ENCODE measurements around the gene SHBG.
"Not testable (repeated sequence)": the region's sequence is repeated elsewhere in the genome, so short reads cannot be mapped to it uniquely, and the experiment has no call there.

SHBG gene

GRCh38 chr17:7615265-7615747 is 14.6 kb upstream of the SHBG start:
- no CpG with 5 or more reads among the region's 28 CpGs for WGBS (ENCODE audit: extremely low coverage, insufficient coverage, low lambda C conversion rate)
- H3K4me1 ChIP-seq (ENCODE audit: control insufficient read depth, low read depth, low read length) = peaks cover 11% of the 10 kb centered on the region
- H3K18ac ChIP-seq (ENCODE audit: low read length) = no peak overlapping the region

GRCh38 chr17:7618608-7619007 is 11.3 kb upstream of the SHBG start:
- Histone ChIP-seq H2BK15ac (replicated peaks; ENCODE audit: low read depth) (no peak overlapping the region), H4K8ac (ENCODE audit: low read depth, low read length) (no peak overlapping the region), H3K79me2 (ENCODE audit: control insufficient read depth, insufficient read depth, low read length) (peaks cover 2% of the 10 kb centered on the region), H2BK5ac (ENCODE audit: low read length) (no peak overlapping the region), H3K79me1 (ENCODE audit: low read length) (peaks cover 4% of the 10 kb centered on the region), H3K4ac (ENCODE audit: low read depth, low read length) (no peak overlapping the region), H3K27ac (ENCODE audit: low read depth, low read length) (no peak overlapping the region), H3K23ac (ENCODE audit: low read length) (no peak overlapping the region), H3K56ac (ENCODE audit: low read length) (no peak overlapping the region), H2AK5ac (ENCODE audit: low read length) (no peak overlapping the region), H3K36me3 (ENCODE audit: control insufficient read depth, insufficient read depth, low read length) (no peaks in the 10 kb centered on the region), H3K9ac (ENCODE audit: low read length) (no peak overlapping the region), H4K5ac (ENCODE audit: low read length) (no peak overlapping the region), H3K4me1 (ENCODE audit: control insufficient read depth, low read depth, low read length) (peaks cover 3% of the 10 kb centered on the region), H3K18ac (ENCODE audit: low read length) (no peak overlapping the region), H3K27me3 (ENCODE audit: insufficient read depth, low read length, poor library complexity) (no peaks in the 10 kb centered on the region), H3K4me3 (ENCODE audit: low read length) (no peak overlapping the region), H3K4me2 (ENCODE audit: low read length) (no peak overlapping the region), H2BK120ac (ENCODE audit: low read depth, low read length) (no peak overlapping the region)
- WGBS (ENCODE audit: extremely low coverage, insufficient coverage, low lambda C conversion rate) = no CpG with 5 or more reads among the region's 5 CpGs
- DNase-seq = no peak

More at GRCh38 chr17:7615265-7615747, 14.6 kb upstream of the SHBG start:
- H3K79me1 ChIP-seq (ENCODE audit: low read length) = peaks cover 15% of the 10 kb centered on the region
- H3K9ac ChIP-seq (ENCODE audit: low read length) = no peak overlapping the region
- no peak overlapping the region for H3K4me3 ChIP-seq (ENCODE audit: low read length)
- H3K27ac ChIP-seq (ENCODE audit: low read depth, low read length) = peak overlapping the region; percentile 60
- no peaks in the 10 kb centered on the region for H3K27me3 ChIP-seq (ENCODE audit: insufficient read depth, low read length, poor library complexity)
- peaks cover 13% of the 10 kb centered on the region for H3K79me2 ChIP-seq (ENCODE audit: control insufficient read depth, insufficient read depth, low read length)
- H2BK5ac ChIP-seq (ENCODE audit: low read length) = no peak overlapping the region
- no peaks in the 10 kb centered on the region for H3K36me3 ChIP-seq (ENCODE audit: control insufficient read depth, insufficient read depth, low read length)
- no peak overlapping the region for H2BK15ac ChIP-seq (replicated peaks; ENCODE audit: low read depth)
- H2BK120ac ChIP-seq (ENCODE audit: low read depth, low read length) = no peak overlapping the region
- no peak overlapping the region for H2AK5ac ChIP-seq (ENCODE audit: low read length)
- H3K4me2 ChIP-seq (ENCODE audit: low read length) = no peak overlapping the region
- no peak overlapping the region for H3K4ac ChIP-seq (ENCODE audit: low read depth, low read length)
- H4K8ac ChIP-seq (ENCODE audit: low read depth, low read length) = no peak overlapping the region
- DNase-seq = no peak
- no peak overlapping the region for H3K23ac ChIP-seq (ENCODE audit: low read length)
- H3K56ac ChIP-seq (ENCODE audit: low read length) = no peak overlapping the region
- no peak overlapping the region for H4K5ac ChIP-seq (ENCODE audit: low read length)

DNA sequence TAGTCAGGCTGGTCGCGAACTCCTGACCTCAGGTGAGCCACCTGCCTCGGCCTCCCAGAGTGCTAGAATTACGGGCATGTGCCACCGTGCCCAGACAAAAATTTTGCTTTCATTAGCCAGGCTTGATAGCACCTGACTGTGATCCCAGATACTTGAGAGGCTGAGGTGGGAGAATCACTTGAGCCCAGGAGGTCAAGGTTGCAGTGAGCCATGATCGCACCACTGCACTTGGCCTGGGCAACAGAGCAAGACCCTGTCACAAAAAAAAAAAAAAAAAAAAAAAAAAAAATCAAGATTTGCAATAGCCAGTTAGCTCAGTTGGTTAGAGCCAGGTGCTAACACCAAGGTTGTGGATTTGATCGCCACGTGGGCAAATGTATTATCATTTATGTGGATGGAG is 9.1 kb upstream of the SHBG start:
- Histone ChIP-seq H3K36me3 (ENCODE audit: control insufficient read depth, insufficient read depth, low read length) (no peaks in the 10 kb centered on the region), H2BK5ac (ENCODE audit: low read length) (no peak overlapping the region), H4K8ac (ENCODE audit: low read depth, low read length) (no peak overlapping the region), H2AK5ac (ENCODE audit: low read length) (no peak overlapping the region), H3K23ac (ENCODE audit: low read length) (no peak overlapping the region), H3K27ac (ENCODE audit: low read depth, low read length) (no peak overlapping the region), H3K79me1 (ENCODE audit: low read length) (no peaks in the 10 kb centered on the region), H3K18ac (ENCODE audit: low read length) (no peak overlapping the region), H4K5ac (ENCODE audit: low read length) (no peak overlapping the region), H3K4me1 (ENCODE audit: control insufficient read depth, low read depth, low read length) (no peaks in the 10 kb centered on the region), H2BK15ac (replicated peaks; ENCODE audit: low read depth) (no peak overlapping the region), H3K9ac (ENCODE audit: low read length) (no peak overlapping the region), H3K56ac (ENCODE audit: low read length) (no peak overlapping the region), H3K4me2 (ENCODE audit: low read length) (no peak overlapping the region), H3K4me3 (ENCODE audit: low read length) (no peak overlapping the region), H2BK120ac (ENCODE audit: low read depth, low read length) (no peak overlapping the region), H3K4ac (ENCODE audit: low read depth, low read length) (no peak overlapping the region), H3K79me2 (ENCODE audit: control insufficient read depth, insufficient read depth, low read length) (no peaks in the 10 kb centered on the region), H3K27me3 (ENCODE audit: insufficient read depth, low read length, poor library complexity) (no peaks in the 10 kb centered on the region)
- no CpG with 5 or more reads among the region's 8 CpGs for WGBS (ENCODE audit: extremely low coverage, insufficient coverage, low lambda C conversion rate)
- DNase-seq = no peak

DNA sequence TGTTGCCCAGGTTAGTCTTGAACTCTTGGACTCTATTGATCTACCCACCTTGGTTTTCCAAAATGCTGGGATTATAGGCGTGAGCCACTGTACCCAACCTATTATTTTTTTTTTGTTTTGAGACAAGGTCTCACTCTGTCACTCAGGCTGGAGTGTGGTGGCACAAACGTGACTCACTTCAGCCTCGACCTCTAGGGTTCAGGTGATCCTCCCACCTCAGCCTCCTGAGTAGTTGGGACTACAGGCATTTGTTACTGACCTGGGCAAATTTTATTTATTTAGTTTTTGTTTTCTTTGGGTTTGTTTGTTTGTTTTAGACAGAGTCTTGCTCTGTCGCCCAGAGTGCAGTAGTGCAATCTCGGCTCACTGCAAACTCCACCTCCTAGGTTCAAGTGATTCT is 6.3 kb upstream of the SHBG start:
- Histone ChIP-seq H3K23ac (ENCODE audit: low read length) (no peak overlapping the region), H3K4me2 (ENCODE audit: low read length) (no peak overlapping the region), H3K36me3 (ENCODE audit: control insufficient read depth, insufficient read depth, low read length) (no peaks in the 10 kb centered on the region), H3K9ac (ENCODE audit: low read length) (no peak overlapping the region), H2BK5ac (ENCODE audit: low read length) (no peak overlapping the region), H3K4ac (ENCODE audit: low read depth, low read length) (no peak overlapping the region), H3K79me1 (ENCODE audit: low read length) (peaks cover 3% of the 10 kb centered on the region), H3K4me3 (ENCODE audit: low read length) (no peak overlapping the region), H4K8ac (ENCODE audit: low read depth, low read length) (no peak overlapping the region), H3K27me3 (ENCODE audit: insufficient read depth, low read length, poor library complexity) (no peaks in the 10 kb centered on the region), H2BK120ac (ENCODE audit: low read depth, low read length) (no peak overlapping the region), H3K56ac (ENCODE audit: low read length) (no peak overlapping the region), H2AK5ac (ENCODE audit: low read length) (no peak overlapping the region), H3K27ac (ENCODE audit: low read depth, low read length) (no peak overlapping the region), H3K79me2 (ENCODE audit: control insufficient read depth, insufficient read depth, low read length) (no peaks in the 10 kb centered on the region), H4K5ac (ENCODE audit: low read length) (no peak overlapping the region), H3K4me1 (ENCODE audit: control insufficient read depth, low read depth, low read length) (peaks cover 4% of the 10 kb centered on the region), H2BK15ac (replicated peaks; ENCODE audit: low read depth) (no peak overlapping the region), H3K18ac (ENCODE audit: low read length) (no peak overlapping the region)
- WGBS (ENCODE audit: extremely low coverage, insufficient coverage, low lambda C conversion rate) = no CpG with 5 or more reads among the region's 5 CpGs
- no peak for DNase-seq

DNA sequence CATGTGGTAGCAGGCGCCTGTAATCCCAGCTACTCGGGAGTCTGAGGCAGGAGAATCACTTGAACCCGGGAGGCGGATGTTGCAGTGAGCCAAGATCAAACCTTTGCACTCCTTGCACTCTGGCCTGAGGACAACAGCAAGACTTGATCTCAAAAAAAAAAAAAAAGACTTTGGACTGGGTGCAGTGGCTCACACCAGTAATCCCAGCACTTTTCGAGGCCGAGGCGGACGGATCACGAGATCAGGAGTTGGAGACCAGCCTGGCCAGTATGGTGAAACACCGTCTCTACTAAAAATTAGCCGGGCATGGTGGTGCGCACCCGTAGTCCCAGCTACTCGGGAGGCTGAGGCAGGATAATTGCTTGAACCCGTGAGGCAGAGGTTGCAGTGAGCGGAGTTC is 4.2 kb upstream of the SHBG start:
- H3K23ac ChIP-seq (ENCODE audit: low read length); H3K36me3 ChIP-seq (ENCODE audit: control insufficient read depth, insufficient read depth, low read length); H3K4me2 ChIP-seq (ENCODE audit: low read length); H3K4ac ChIP-seq (ENCODE audit: low read depth, low read length); H2BK15ac ChIP-seq (replicated peaks; ENCODE audit: low read depth); H3K4me1 ChIP-seq (ENCODE audit: control insufficient read depth, low read depth, low read length); H3K79me1 ChIP-seq (ENCODE audit: low read length); H2AK5ac ChIP-seq (ENCODE audit: low read length); H3K4me3 ChIP-seq (ENCODE audit: low read length); H3K56ac ChIP-seq (ENCODE audit: low read length); DNase-seq; H3K27me3 ChIP-seq (ENCODE audit: insufficient read depth, low read length, poor library complexity); H3K27ac ChIP-seq (ENCODE audit: low read depth, low read length); H3K18ac ChIP-seq (ENCODE audit: low read length); H2BK5ac ChIP-seq (ENCODE audit: low read length); H3K79me2 ChIP-seq (ENCODE audit: control insufficient read depth, insufficient read depth, low read length); H4K5ac ChIP-seq (ENCODE audit: low read length); H4K8ac ChIP-seq (ENCODE audit: low read depth, low read length); H2BK120ac ChIP-seq (ENCODE audit: low read depth, low read length); H3K9ac ChIP-seq (ENCODE audit: low read length): not testable (repeated sequence)
- no CpG with 5 or more reads among the region's 16 CpGs for WGBS (ENCODE audit: extremely low coverage, insufficient coverage, low lambda C conversion rate)

DNA sequence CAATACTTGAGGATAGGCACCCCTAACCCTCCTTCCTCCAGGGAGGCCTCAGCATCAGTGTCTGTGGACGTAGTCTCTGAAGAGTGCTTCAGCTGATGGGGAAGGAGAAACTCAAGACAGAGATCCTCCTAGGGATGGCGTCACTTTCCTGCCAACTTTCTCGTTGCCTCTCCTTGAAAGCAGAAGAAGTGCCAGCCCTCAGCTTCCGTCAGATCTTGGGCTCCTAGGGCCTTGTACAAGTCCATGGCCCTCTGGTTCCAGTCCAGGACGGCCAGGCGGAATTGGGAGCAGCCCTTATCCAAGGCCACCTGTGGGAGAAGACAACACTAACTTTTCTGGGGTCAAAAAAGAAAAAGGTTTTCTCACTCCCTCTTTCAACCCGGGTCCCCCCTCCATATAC is 3.6 kb upstream of the SHBG start:
- DNase-seq = no peak
- H3K56ac ChIP-seq (ENCODE audit: low read length) = peak overlapping the region; percentile 15
- no peak overlapping the region for H3K23ac ChIP-seq (ENCODE audit: low read length)
- WGBS (ENCODE audit: extremely low coverage, insufficient coverage, low lambda C conversion rate) = no CpG with 5 or more reads among the region's 7 CpGs
- no peak overlapping the region for H2BK120ac ChIP-seq (ENCODE audit: low read depth, low read length)
- no peak overlapping the region for H3K4me3 ChIP-seq (ENCODE audit: low read length)
- no peak overlapping the region for H2BK5ac ChIP-seq (ENCODE audit: low read length)
- peak overlapping the region; percentile 32 for H3K9ac ChIP-seq (ENCODE audit: low read length)
- no peaks in the 10 kb centered on the region for H3K36me3 ChIP-seq (ENCODE audit: control insufficient read depth, insufficient read depth, low read length)
- H3K79me1 ChIP-seq (ENCODE audit: low read length) = peaks cover 3% of the 10 kb centered on the region
- no peak overlapping the region for H4K8ac ChIP-seq (ENCODE audit: low read depth, low read length)
- H2AK5ac ChIP-seq (ENCODE audit: low read length) = no peak overlapping the region
- H3K4ac ChIP-seq (ENCODE audit: low read depth, low read length) = no peak overlapping the region
- peaks cover 4% of the 10 kb centered on the region for H3K4me1 ChIP-seq (ENCODE audit: control insufficient read depth, low read depth, low read length)
- no peaks in the 10 kb centered on the region for H3K79me2 ChIP-seq (ENCODE audit: control insufficient read depth, insufficient read depth, low read length)
- H3K18ac ChIP-seq (ENCODE audit: low read length) = no peak overlapping the region
- no peak overlapping the region for H3K4me2 ChIP-seq (ENCODE audit: low read length)
- no peak overlapping the region for H2BK15ac ChIP-seq (replicated peaks; ENCODE audit: low read depth)
- H3K27ac ChIP-seq (ENCODE audit: low read depth, low read length) = no peak overlapping the region
- H4K5ac ChIP-seq (ENCODE audit: low read length) = no peak overlapping the region
- H3K27me3 ChIP-seq (ENCODE audit: insufficient read depth, low read length, poor library complexity) = no peaks in the 10 kb centered on the region

Measured in mesendoderm (in vitro differentiated cells).